ENCODE measurements around the gene PTPN1. TPM values are rescaled to one million over a fixed set of nuclear protein-coding genes. Genes with fewer than 3 reads are reported as not detected.

The PTPN1 gene
- total and polyA plus RNA-seq, 2 of the 4 experiments (the other 2 are of a cell fraction): 31.7 to 37.4 TPM

DNA sequence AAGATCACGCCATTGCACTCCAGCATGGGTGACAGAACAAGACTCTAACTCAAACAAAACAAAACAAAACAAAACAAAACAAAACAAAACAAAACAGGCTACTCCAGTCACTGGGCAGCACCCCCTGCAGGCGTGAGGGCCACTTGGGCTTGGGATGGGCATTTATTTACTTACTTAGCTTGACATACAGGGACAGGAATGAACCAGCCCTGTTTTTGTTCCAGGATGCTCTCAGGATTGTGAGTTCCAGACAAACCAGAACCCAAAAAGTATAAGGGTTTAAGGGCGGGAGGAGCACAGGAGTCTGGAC, 4.0 kb upstream of the PTPN1 start:
- Histone ChIP-seq H3K14ac (replicated peaks; ENCODE audit: low read depth, low read length) (no peak overlapping the region), H3K27me3 (ENCODE audit: control insufficient read depth, insufficient read depth, low read length) (no peaks in the 10 kb centered on the region), H3K9me1 (ENCODE audit: insufficient read depth, low read length) (0 out of 2 replicates have a peak, but pooled peaks cover 9% of the 10 kb centered on the region), H3K36me3 (ENCODE audit: control insufficient read depth, insufficient read depth, low read length) (no peaks in the 10 kb centered on the region), H2BK15ac (ENCODE audit: low read depth, low read length) (no peak overlapping the region), H3K4me1 (ENCODE audit: control insufficient read depth, insufficient read depth, low read length) (peaks cover 23% of the 10 kb centered on the region), H3K23ac (ENCODE audit: low read depth, low read length) (no peak overlapping the region), H4K91ac (ENCODE audit: insufficient read depth, low read depth, low read length) (no peak overlapping the region), H3K4me2 (ENCODE audit: low read depth, low read length) (no peak overlapping the region), H4K8ac (ENCODE audit: low read depth in 2 of 2, low read length in 2 of 2) (no peak overlapping the region), H3K56ac (ENCODE audit: extremely low read depth, insufficient read depth, low read length) (no peak overlapping the region), H4K20me1 (ENCODE audit: insufficient read depth, low read length) (peaks cover 5% of the 10 kb centered on the region), H3K4ac (ENCODE audit: low read depth, low read length) (no peak overlapping the region), H2BK5ac (ENCODE audit: low read depth, low read length, poor library complexity, severe bottlenecking) (no peak overlapping the region), H3K9ac (ENCODE audit: low read depth, low read length) (no peak overlapping the region), H3K4me3 (ENCODE audit: insufficient read depth, low read depth, low read length) (no peak overlapping the region), H2AFZ (replicated peaks; ENCODE audit: low read length, poor library complexity) (no peak overlapping the region), H2BK120ac (ENCODE audit: low read depth, low read length) (no peak overlapping the region), H3K18ac (ENCODE audit: low read depth, low read length) (no peak overlapping the region), H3K27ac (ENCODE audit: insufficient read depth, low read length) (no peak overlapping the region), H4K5ac (ENCODE audit: low read depth, low read length) (no peak overlapping the region), H2AK9ac (replicated peaks; ENCODE audit: low read depth, low read length, poor library complexity) (no peak overlapping the region), H2AK5ac (ENCODE audit: low read depth, low read length) (no peak overlapping the region), H3K9me3 (ENCODE audit: control insufficient read depth, insufficient read depth, low read length) (no peaks in the 10 kb centered on the region), H2BK20ac (ENCODE audit: low read depth, low read length) (no peak overlapping the region), H3K79me1 (ENCODE audit: low read depth in 1 of 2, low read length in 2 of 2) (peaks cover 0 to 5% of the 10 kb centered on the region in 2 experiments; a peak in 2 of 4 replicates)
- intact Hi-C loops (cut with micrococcal nuclease) (no loop called here), dilution Hi-C loops (cut with HindIII; ENCODE audit: low sequenced_read_pairs, unreplicated experiment) (no loop called here), in situ Hi-C loops (cut with MboI; ENCODE audit: low sequenced_read_pairs) (no loop called here)
- no TSS peak for BruUV-seq (replicated peaks)
- CTCF ChIA-PET: interaction anchor here (0.6 kb wide), 1 partner anchor 21 kb away, joined by 7 read pairs; no protein-coding TSS in a partner anchor
- WGBS, 2 experiments (ENCODE audit: extremely low coverage in 2 of 2, insufficient read length in 1 of 2): 80% methylated on average over 1 of the region's 3 CpGs; no CpG with 5 or more reads in 1 of the 2 experiments
- POLR2A ChIA-PET (ENCODE audit: unreplicated experiment): no interaction called here
- ATAC-seq (ENCODE audit: low read depth) (no peak), DNase-seq (no peak)
- TF ChIP-seq RAD21 (IDR thresholded peaks at IDR 0.05; ENCODE audit: low read length): no peak
- TF ChIP-seq, protein P1, sequence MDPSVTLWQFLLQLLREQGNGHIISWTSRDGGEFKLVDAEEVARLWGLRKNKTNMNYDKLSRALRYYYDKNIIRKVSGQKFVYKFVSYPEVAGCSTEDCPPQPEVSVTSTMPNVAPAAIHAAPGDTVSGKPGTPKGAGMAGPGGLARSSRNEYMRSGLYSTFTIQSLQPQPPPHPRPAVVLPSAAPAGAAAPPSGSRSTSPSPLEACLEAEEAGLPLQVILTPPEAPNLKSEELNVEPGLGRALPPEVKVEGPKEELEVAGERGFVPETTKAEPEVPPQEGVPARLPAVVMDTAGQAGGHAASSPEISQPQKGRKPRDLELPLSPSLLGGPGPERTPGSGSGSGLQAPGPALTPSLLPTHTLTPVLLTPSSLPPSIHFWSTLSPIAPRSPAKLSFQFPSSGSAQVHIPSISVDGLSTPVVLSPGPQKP (IDR thresholded peaks at IDR 0.05; ENCODE audit: borderline replicate concordance, low read depth, low read length): no peak
- TF ChIP-seq, protein P2, sequence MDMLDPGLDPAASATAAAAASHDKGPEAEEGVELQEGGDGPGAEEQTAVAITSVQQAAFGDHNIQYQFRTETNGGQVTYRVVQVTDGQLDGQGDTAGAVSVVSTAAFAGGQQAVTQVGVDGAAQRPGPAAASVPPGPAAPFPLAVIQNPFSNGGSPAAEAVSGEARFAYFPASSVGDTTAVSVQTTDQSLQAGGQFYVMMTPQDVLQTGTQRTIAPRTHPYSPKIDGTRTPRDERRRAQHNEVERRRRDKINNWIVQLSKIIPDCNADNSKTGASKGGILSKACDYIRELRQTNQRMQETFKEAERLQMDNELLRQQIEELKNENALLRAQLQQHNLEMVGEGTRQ (IDR thresholded peaks at IDR 0.05; ENCODE audit: low read depth, low read length): no peak
- TF ChIP-seq NFE2L2 (IDR thresholded peaks at IDR 0.05; ENCODE audit: low read depth, low read length): no peak
- TF ChIP-seq MAFK (IDR thresholded peaks at IDR 0.05; ENCODE audit: low read depth, low read length): no peak
- TF ChIP-seq, protein P3, sequence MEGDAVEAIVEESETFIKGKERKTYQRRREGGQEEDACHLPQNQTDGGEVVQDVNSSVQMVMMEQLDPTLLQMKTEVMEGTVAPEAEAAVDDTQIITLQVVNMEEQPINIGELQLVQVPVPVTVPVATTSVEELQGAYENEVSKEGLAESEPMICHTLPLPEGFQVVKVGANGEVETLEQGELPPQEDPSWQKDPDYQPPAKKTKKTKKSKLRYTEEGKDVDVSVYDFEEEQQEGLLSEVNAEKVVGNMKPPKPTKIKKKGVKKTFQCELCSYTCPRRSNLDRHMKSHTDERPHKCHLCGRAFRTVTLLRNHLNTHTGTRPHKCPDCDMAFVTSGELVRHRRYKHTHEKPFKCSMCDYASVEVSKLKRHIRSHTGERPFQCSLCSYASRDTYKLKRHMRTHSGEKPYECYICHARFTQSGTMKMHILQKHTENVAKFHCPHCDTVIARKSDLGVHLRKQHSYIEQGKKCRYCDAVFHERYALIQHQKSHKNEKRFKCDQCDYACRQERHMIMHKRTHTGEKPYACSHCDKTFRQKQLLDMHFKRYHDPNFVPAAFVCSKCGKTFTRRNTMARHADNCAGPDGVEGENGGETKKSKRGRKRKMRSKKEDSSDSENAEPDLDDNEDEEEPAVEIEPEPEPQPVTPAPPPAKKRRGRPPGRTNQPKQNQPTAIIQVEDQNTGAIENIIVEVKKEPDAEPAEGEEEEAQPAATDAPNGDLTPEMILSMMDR (conservative IDR thresholded peaks at IDR 0.05; ENCODE audit: low read depth, low read length): no peak
- no peak for TF ChIP-seq MAZ (IDR thresholded peaks at IDR 0.05; ENCODE audit: borderline replicate concordance, low read depth, low read length)
- TF ChIP-seq BHLHE40 (IDR thresholded peaks at IDR 0.05; ENCODE audit: low read depth, low read length): no peak
- TF ChIP-seq CEBPB (IDR thresholded peaks at IDR 0.05; ENCODE audit: low read depth, low read length): no peak
- no peak for TF ChIP-seq RCOR1 (IDR thresholded peaks at IDR 0.05; ENCODE audit: insufficient replicate concordance, low read length)
- no peak for TF ChIP-seq SMC3 (IDR thresholded peaks at IDR 0.05; ENCODE audit: low read depth, low read length)
- no peak for TF ChIP-seq FOS (IDR thresholded peaks at IDR 0.05; ENCODE audit: low read depth, low read length)
- no peak for TF ChIP-seq CHD1 (IDR thresholded peaks at IDR 0.05; ENCODE audit: low read depth, low read length)
